CD4-positive, alpha-beta T cell treated with Interleukin-21 for 1 hour (primary cell): ENCODE measurements around the gene GABARAP.

ENCODE experiments used
- DNase-seq: peaks from one replicate; pipeline ENCODE4 v3.0.0-alpha.2; 2020

GABARAP gene

DNA sequence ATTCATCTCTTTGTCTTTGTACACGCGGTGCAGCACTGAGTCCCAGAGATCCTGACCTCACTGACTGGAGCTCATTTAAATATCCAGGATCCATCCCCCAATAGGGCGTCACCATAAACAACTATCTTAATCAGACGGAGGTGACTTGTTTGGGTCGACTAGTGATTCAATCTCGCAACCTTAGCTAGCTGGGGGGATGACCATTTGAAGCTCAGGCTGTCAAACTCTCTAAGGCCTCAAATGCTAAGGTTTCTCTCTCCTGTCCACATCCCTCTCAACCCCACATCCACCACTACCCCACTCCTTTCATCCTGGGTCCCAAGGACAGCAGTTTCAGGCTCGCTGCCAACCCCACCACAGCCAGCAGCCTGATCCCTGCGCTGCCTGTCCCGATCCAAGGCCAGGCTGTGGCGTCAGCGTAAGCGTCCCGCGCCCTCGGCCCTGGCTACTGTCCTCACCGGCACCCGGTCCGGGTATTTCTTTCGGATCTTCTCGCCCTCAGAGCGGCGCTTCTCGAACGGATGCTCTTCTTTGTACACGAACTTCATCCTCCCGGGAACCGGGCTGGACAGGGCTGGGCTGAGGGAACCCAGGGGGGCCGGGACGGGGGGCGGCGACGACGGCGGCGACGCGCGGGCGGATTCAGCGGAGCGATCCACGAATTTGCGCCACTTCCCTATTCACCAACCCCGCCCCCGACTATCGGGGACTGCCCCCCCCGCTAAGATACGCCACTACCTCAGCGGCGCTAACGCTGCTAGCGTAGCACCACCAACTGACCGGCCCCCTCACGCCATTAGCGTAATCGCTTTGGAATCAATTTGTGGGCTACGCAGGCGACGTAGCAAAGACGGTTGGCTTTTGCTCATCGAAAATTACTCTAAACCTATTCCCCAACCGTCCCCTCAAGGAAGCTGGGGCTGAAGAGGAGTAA, at the start of gene GABARAP:
Gene GABARAP, minus strand, starts transcription at position 667 of the 934 bp plus-strand sequence. Its CDS starts 119 bp downstream, at position 548.
- peak; percentile 94 for DNase-seq

GRCh38 chr17:7290685-7291084, 48.4 kb upstream of the GABARAP start:
- DNase-seq: no peak

GRCh38 chr17:7290166-7290565, 47.9 kb upstream of the GABARAP start:
- no peak for DNase-seq

GRCh38 chr17:7289256-7290032, 47.2 kb upstream of the GABARAP start:
- no peak for DNase-seq

- no peak for DNase-seq
Measured at GRCh38 chr17:7285679-7286078, 43.4 kb upstream of the GABARAP start.

DNA sequence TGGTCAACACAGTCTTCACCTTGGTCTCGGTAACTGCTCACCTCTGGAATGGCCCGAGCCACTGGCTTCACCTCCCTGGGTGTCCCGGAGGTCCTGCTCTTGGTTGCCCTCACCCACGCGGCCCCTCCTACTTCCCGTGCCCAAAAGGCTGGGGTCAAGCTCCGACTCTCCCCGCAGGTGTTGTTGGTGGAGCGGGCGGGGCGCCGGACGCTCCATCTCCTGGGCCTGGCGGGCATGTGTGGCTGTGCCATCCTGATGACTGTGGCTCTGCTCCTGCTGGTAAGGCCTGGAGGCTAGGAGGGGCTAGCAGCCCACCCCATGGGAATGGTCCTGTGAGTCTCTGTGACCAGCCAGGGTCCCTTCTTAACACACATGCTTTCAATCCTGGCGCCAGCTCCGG, 42.7 kb upstream of the GABARAP start:
- no peak for DNase-seq

- no peak for DNase-seq
Measured at GRCh38 chr17:7283471-7284216, 41.4 kb upstream of the GABARAP start.

DNA sequence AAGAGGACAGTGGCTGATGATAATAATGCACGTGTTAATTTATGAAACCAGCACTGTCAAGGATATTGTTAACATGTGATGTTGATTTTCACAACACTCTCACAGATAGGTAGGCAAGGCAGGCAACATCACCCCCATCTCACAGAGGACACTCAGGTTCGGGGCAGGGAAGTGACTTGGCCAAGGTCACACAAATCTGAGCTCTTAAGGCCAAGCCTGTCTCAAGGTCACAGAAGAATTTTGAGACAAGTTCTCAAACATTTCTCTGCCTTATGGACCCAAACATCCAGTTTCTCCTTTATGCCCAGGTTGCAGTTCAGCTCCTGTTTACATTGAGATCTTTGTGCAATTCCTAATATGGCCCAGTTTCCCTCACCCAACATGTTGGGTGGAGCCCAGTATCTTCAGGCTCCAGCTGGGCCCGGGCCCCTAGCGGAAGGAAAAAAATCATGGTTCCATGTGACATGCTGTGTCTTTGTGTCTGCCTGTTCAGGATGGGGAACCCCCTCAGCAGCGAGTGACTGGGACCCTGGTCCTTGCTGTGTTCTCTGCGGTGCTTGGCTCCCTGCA, 40.6 kb upstream of the GABARAP start:
- DNase-seq: no peak

GRCh38 chr17:7281953-7282751, 39.9 kb upstream of the GABARAP start:
- DNase-seq: no peak

- DNase-seq: peak; percentile 90
Measured at GRCh38 chr17:7281074-7281952, 39.1 kb upstream of the GABARAP start, which contains the start of gene SLC2A4. TSS of gene SLC2A4 (plus strand) at chr17:7281718. CDS start at chr17:7281935, 217 bp downstream.

- DNase-seq: peak; percentile 88
Measured at GRCh38 chr17:7280519-7281073, 38.3 kb upstream of the GABARAP start.

DNA sequence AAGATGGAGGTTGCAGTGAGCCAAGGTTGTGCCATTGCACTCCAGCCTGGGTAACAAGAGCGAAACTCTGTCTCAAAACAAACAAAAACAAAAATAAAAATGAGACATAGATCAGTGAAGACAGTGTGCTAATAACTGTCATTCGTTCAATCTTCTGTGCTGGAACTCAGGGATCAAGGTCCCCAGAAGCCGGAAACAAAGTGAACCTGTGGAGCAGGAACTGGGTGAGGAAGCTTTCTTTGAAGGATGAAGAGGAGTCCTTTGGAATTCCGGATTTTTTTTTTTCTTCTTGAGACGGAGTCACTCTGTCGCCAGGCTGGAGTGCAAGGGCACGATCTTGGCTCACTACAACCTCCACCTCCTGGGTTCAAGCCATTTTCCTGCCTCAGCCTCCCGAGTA, 37.2 kb upstream of the GABARAP start:
- no peak for DNase-seq

DNA sequence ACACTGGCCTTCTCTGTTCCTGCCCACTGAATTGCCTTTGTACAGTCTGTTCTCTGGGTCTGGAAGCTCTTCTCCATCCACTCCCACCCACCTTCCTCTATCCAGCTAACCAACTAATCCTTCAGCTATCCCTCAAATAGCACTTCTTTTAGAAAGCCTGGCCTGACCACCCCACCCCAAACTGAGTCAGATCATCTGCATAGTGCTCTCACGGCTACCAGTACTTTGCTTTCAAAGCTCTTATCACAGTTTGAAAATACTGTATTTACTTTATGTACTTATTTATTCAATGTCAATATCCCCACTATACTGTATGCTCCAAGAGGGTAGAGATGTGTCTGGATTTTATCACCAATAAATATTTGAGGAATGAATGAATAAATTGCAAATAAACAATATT, 24.5 kb upstream of the GABARAP start:
- no peak for DNase-seq

DNA sequence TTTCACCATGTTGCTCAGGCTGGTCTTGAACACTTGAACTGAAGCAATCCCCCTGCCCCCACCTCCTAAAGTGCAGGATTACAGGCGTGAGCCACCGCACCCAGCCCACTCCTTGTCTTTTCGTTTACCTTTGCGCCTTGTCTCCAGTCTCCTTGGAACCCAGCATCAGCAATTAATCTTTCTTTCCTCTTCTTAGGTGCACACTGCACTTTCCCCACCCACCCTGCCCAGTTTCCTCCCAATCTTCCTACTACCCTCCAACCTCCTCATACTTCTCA, 21.5 kb upstream of the GABARAP start:
- no peak for DNase-seq

- DNase-seq: no peak
Measured at GRCh38 chr17:7262935-7263800, 20.9 kb upstream of the GABARAP start.

GRCh38 chr17:7262192-7262934, 20.1 kb upstream of the GABARAP start, which contains the start of gene CLDN7:
TSS of gene CLDN7 (minus strand) at chr17:7262478. CDS start at chr17:7262043, 435 bp downstream.
- no peak for DNase-seq

- no peak for DNase-seq
Measured at GRCh38 chr17:7261379-7262191, 19.3 kb upstream of the GABARAP start.
